Testis (tissue), 3 donors: ENCODE data around the gene PRELID3B. TPM values are rescaled to one million over a fixed set of nuclear protein-coding genes. Genes with fewer than 3 reads are reported as not detected.

ENCODE experiments used
- DNase-seq: peaks from one replicate; pipeline ENCODE4 v3.0.0-alpha.2; 2019
- H3K27ac ChIP-seq, 2 donors: fragments of 200-600 bp; sonication (generic); one replicate each; pipeline ENCODE4 v1.5.1; 2019
- H3K27me3 ChIP-seq: fragments of 200-600 bp; sonication (generic); one replicate; pipeline ENCODE4 v1.5.1; 2019
- H3K36me3 ChIP-seq: fragments of 200-600 bp; sonication (generic); one replicate; pipeline ENCODE4 v1.5.1; 2017; ENCODE audit warnings: low read depth; ENCODE audit errors: missing control alignments
- H3K4me1 ChIP-seq: fragments of 200-600 bp; sonication (generic); one replicate; pipeline ENCODE4 v1.5.1; 2019
- H3K4me3 ChIP-seq, 2 donors: fragments of 200-600 bp; sonication (generic); one replicate each; pipeline ENCODE4 v1.5.1; 2017 to 2019
- H3K9me3 ChIP-seq: fragments of 200-600 bp; sonication (generic); one replicate; pipeline ENCODE4 v1.5.1; 2017
- POLR2A ChIP-seq: fragments of 450-650 bp; IDR thresholded peaks from one replicate; pipeline ENCODE4 v1.6.1; 2017; ENCODE audit warnings: antibody characterized with exemption, mild to moderate bottlenecking, moderate library complexity
- WGBS, 2 donors: methylation state at CpG; one replicate each; pipeline ENCODE4 v1.1.5; 2018; 5-methylcytosine and 5-hydroxymethylcytosine counted together
- intact Hi-C: fragments of 100-400 bp; cut with DNase I; formaldehyde crosslinking; loops from one replicate; pipeline ENCODE4 v1.15.1; 2023; ENCODE audit warnings: low total_unique reads
- polyA plus RNA-seq: library from polyadenylated mRNA; stranded (reverse); fragments of 350-450 nt; fragmentation: Illumina TruSeq; extraction: RNeasy Lipid Tissue Mini Kit (QIAGEN cat#74804); gene quantifications from one replicate; pipeline ENCODE4 v1.2.3, GENCODE V29; 2014; ENCODE audit warnings: low read depth, low replicate concordance; ENCODE audit not compliant: insufficient read depth
- total RNA-seq, 2 donors: library from RNA; depleted of rRNA; stranded (reverse); fragments of >200 nt; gene quantifications; one replicate each; pipeline ENCODE4 v1.2.3, GENCODE V29; 2016
- TF ChIP-seq, protein P1 (sequence below), 3 experiments: fragments of 450-650 bp in 2 of 3; fragments of 200-600 bp in 1 of 3; sonication (generic) in 1 of 3; IDR thresholded peaks; one replicate each; pipeline ENCODE4 v1.5.1; 2016 to 2019; ENCODE audit warnings: antibody characterized with exemption in 3 of 3, mild to moderate bottlenecking in 2 of 3, moderate library complexity in 1 of 3

The PRELID3B gene
- total and polyA plus RNA-seq, 3 donors from 2014 or later: 29.1 to 54.3 (median 35.3) TPM

DNA sequence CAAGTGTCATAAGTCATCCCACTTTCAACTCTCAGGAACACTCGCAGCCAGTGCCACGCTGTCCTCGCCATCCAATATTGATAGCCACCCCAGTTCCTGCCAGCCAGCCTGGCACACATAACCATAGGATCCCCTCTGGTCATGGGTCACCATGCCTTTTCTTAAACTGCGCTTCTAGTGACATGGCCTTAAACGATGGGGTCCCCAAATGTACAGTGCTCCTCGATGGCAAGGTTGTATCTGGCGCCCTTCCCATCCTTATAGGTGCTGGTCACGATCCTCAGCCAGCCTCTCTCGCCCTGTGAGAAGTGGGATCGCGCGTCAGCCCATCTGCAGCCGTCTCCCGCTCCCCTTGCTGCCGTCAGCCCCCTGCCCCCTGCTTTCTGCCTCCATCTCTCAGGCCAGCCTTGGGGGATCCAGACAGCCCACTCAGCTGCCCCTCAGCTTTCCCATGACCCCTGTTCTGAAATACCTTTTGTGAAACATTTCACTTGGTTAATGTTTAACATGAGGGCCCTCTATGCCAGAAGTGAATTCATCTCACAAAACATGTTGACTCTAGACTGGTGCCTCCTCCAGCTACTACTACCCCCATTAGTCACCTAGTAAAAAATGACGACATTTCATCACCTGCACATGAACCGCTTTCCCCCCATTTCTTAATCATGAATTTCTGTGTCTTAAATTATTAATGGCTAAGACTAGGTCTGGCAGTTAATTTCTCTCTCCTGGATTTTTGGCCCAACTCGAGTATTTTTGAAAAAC lies 46.9 kb downstream of the PRELID3B start:
- Histone ChIP-seq H3K27me3 (no peaks in the 10 kb centered on the region), H3K27ac (no peak overlapping the region), H3K36me3 (no peaks in the 10 kb centered on the region), H3K4me1 (no peaks in the 10 kb centered on the region), H3K4me3 (no peak overlapping the region), H3K9me3 (no peaks in the 10 kb centered on the region)
- 89 to 92% methylated on average over 18 of the region's 18 CpGs for WGBS, 2 donors
- TF ChIP-seq, protein P1, sequence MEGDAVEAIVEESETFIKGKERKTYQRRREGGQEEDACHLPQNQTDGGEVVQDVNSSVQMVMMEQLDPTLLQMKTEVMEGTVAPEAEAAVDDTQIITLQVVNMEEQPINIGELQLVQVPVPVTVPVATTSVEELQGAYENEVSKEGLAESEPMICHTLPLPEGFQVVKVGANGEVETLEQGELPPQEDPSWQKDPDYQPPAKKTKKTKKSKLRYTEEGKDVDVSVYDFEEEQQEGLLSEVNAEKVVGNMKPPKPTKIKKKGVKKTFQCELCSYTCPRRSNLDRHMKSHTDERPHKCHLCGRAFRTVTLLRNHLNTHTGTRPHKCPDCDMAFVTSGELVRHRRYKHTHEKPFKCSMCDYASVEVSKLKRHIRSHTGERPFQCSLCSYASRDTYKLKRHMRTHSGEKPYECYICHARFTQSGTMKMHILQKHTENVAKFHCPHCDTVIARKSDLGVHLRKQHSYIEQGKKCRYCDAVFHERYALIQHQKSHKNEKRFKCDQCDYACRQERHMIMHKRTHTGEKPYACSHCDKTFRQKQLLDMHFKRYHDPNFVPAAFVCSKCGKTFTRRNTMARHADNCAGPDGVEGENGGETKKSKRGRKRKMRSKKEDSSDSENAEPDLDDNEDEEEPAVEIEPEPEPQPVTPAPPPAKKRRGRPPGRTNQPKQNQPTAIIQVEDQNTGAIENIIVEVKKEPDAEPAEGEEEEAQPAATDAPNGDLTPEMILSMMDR (IDR thresholded peaks at IDR 0.05): no peak
- TF ChIP-seq POLR2A: no peak
- intact Hi-C loops: no loop called here
- no peak for DNase-seq

DNA sequence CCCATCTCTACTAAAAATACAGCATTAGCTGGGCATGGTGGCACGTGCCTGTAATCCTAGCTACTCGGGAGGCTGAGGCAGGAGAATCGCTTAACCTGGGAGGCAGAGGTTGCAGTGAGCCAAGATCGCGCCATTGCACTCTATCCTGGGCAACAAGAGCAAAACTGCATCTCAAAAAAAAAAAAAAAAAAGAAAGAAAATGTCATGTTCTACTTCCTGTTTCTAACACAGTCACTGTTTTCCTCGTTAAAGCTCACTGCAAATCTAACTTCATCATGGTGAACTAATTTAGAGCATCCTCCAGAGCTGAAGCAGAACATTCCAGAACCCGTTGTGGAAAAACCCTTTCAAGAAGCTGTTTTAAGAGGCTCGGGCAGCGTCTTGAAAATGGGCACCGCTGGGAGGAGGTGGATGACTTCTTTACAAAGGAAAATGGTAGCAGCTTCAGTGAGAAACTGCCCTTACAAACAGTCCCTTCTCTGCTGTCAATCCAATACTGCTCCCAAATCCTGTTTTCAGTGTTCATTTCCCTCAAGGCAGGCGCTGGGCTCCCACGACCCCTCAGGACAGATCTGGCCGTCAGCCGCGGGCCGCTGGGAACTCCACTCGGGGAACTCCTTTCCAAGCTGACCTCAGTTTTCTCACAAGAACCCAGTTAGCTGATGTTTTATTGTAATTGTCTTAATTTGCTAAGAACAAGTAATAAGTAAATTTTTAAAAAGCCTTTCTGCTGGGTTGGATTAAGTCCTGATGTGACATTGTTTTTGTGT lies 48.0 kb downstream of the PRELID3B start:
- H3K36me3 ChIP-seq: no peaks in the 10 kb centered on the region
- intact Hi-C loops: no loop called here
- H3K27ac ChIP-seq: no peak overlapping the region
- H3K4me1 ChIP-seq: no peaks in the 10 kb centered on the region
- DNase-seq: no peak
- 82 to 88% methylated on average over 17 of the region's 17 CpGs for WGBS, 2 donors
- no peaks in the 10 kb centered on the region for H3K27me3 ChIP-seq
- no peak overlapping the region for H3K4me3 ChIP-seq
- no peaks in the 10 kb centered on the region for H3K9me3 ChIP-seq
- TF ChIP-seq POLR2A: no peak
- TF ChIP-seq, protein P1 (IDR thresholded peaks at IDR 0.05): no peak

DNA sequence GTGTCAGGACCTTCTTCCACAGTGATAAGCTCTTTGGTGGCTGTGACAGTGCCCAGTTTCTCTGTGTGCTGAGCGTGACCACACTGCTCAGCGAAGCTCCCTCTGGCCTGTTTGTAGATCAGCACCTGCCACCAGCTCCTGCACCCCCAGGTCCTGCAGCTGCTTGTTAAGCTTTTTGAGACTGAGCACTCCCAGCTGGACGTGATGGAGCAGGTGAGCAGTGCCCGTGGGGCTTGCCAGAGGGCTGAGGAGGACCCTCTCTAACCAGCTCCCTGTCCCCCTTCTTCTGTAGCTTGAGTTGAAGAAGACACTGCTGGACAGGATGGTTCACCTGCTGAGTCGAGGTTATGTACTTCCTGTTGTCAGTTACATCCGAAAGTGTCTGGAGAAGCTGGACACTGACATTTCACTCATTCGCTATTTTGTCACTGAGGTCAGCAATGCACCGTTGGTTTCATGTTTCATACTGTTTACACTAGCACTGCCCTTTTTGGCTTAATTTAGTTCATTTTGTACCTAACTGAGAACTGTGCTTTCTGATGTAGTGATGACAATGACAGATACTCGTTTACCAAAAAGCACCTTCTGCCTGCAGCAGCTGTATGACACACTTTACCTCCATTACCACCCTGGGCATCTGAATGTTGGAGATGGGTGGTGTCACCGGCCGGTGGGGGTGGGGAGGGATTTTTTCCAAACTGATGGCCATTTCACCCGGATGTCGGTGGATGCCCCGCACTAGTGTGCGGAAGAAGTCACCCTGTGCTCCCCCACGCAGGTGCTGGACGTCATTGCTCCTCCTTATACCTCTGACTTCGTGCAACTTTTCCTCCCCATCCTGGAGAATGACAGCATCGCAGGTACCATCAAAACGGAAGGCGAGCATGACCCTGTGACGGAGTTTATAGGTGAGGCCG lies 49.0 kb downstream of the PRELID3B start:
- H3K4me1 ChIP-seq: no peaks in the 10 kb centered on the region
- no peak overlapping the region for H3K27ac ChIP-seq
- H3K27me3 ChIP-seq: no peaks in the 10 kb centered on the region
- DNase-seq: no peak
- no peaks in the 10 kb centered on the region for H3K36me3 ChIP-seq
- no peak overlapping the region for H3K4me3 ChIP-seq
- H3K9me3 ChIP-seq: no peaks in the 10 kb centered on the region
- 87 to 91% methylated on average over 23 of the region's 23 CpGs for WGBS, 2 donors
- intact Hi-C loops: no loop called here
- no peak for TF ChIP-seq POLR2A
- TF ChIP-seq, protein P1 (IDR thresholded peaks at IDR 0.05): no peak

DNA sequence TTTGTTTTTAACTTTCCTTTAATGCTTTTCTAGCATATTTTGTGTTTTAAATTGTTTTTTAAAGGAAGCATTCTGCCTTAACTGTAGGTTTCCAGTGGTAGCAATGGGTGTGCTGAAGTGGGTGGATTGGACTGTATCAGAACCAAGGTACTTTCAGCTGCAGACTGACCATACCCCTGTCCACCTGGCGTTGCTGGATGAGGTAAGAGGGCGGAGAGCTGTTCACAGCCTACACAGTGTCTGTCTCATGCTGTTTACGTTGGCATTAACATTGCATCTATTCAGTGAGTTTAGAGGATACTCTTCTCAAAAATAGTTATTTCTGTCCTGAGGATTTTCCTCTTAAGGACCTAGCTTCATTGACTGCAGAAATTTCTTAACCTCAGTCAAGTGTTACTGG lies 49.7 kb downstream of the PRELID3B start:
- no peaks in the 10 kb centered on the region for H3K4me1 ChIP-seq
- no peak overlapping the region for H3K27ac ChIP-seq
- intact Hi-C loops: no loop called here
- no peak for DNase-seq
- H3K4me3 ChIP-seq: no peak overlapping the region
- H3K27me3 ChIP-seq: no peaks in the 10 kb centered on the region
- no peaks in the 10 kb centered on the region for H3K9me3 ChIP-seq
- TF ChIP-seq, protein P1 (IDR thresholded peaks at IDR 0.05): no peak
- TF ChIP-seq POLR2A: no peak
- WGBS, 2 donors: 90 to 95% methylated on average over 3 of the region's 3 CpGs
- no peaks in the 10 kb centered on the region for H3K36me3 ChIP-seq
